GM12865 (cell line): Measurements from ENCODE around the gene TLCD3B.
A peak's percentile ranks its signal among the peaks of the same experiment; 100 is the strongest.

Experiments
- DNase-seq: peaks from one replicate; pipeline ENCODE4 v3.0.0; 2010; ENCODE audit warnings: low read depth
- H3K4me3 ChIP-seq: 2 replicates; pipeline ENCODE4 v1.5.1; 2011; ENCODE audit warnings: mild to moderate bottlenecking, low read depth, low read length, control low read depth
- CTCF ChIP-seq: IDR thresholded peaks from 2 replicates; pipeline ENCODE4 v1.5.1; 2011; ENCODE audit warnings: low read length, control low read depth, low read depth, inconsistent platforms; ENCODE audit not compliant: insufficient read depth; ENCODE audit errors: missing control alignments

Gene TLCD3B

GRCh38 chr16:30065943-30066760 lies 35.1 kb upstream of the TLCD3B start:
- TF ChIP-seq CTCF = no peak
- peak overlapping the region; percentile 94 for H3K4me3 ChIP-seq
- DNase-seq = no peak

- peak; percentile 98 for DNase-seq
- no peak for TF ChIP-seq CTCF
- peak within 1 kb of the TSS; percentile 94 for H3K4me3 ChIP-seq
These were observed 34.3 kb upstream of the TLCD3B start, which contains the start of gene ALDOA for GRCh38 chr16:30065102-30065942. Gene ALDOA, plus strand, starts transcription at chr16:30065760. Its CDS starts 1,138 bp downstream, at chr16:30066898.

- TF ChIP-seq CTCF = no peak
- DNase-seq = no peak
- peak overlapping the region; percentile 94 for H3K4me3 ChIP-seq
These were observed 33.6 kb upstream of the TLCD3B start for GRCh38 chr16:30064729-30065101.

- peak overlapping the region; percentile 94 for H3K4me3 ChIP-seq
- DNase-seq = peak; percentile 89
- peak; percentile 45 for TF ChIP-seq CTCF
These were observed 33.0 kb upstream of the TLCD3B start for GRCh38 chr16:30063893-30064728.

- no peak for DNase-seq
- no peak for TF ChIP-seq CTCF
- peak overlapping the region; percentile 94 for H3K4me3 ChIP-seq
These were observed 32.3 kb upstream of the TLCD3B start for GRCh38 chr16:30063278-30063892.
